Measurements from ENCODE around the gene FLNB. TPM values are rescaled to one million over a fixed set of nuclear protein-coding genes. Genes with fewer than 3 reads are reported as not detected.

Gene FLNB
- total RNA-seq, 1 donor from 2014 or later = 328 TPM

GRCh38 chr3:58074116-58074715, 66.0 kb downstream of the FLNB start:
- no peak for DNase-seq (ENCODE audit: low read depth in 2 of 2)

- no peak for DNase-seq (ENCODE audit: low read depth in 2 of 2)
Measured at GRCh38 chr3:58074997-58075396, 66.8 kb downstream of the FLNB start.

- no peak for DNase-seq (ENCODE audit: low read depth in 2 of 2)
Measured at GRCh38 chr3:58077596-58078285, 69.5 kb downstream of the FLNB start.

GRCh38 chr3:58078610-58079009, 70.4 kb downstream of the FLNB start:
- DNase-seq (ENCODE audit: low read depth in 2 of 2) = no peak

GRCh38 chr3:58079773-58080172, 71.6 kb downstream of the FLNB start:
- no peak for DNase-seq (ENCODE audit: low read depth in 2 of 2)

GRCh38 chr3:58082047-58082446, 73.8 kb downstream of the FLNB start:
- DNase-seq (ENCODE audit: low read depth in 2 of 2) = peak in 1 of 2 donors; percentile 99

GRCh38 chr3:58084166-58084565, 75.9 kb downstream of the FLNB start:
- peak; percentile 67 to 96 for DNase-seq (ENCODE audit: low read depth in 2 of 2)

- peak in 1 of 2 donors; percentile 19 for DNase-seq (ENCODE audit: low read depth in 2 of 2)
Measured at GRCh38 chr3:58084788-58085543, 76.7 kb downstream of the FLNB start.

- no peak for DNase-seq (ENCODE audit: low read depth in 2 of 2)
Measured at GRCh38 chr3:58085616-58086015, 77.4 kb downstream of the FLNB start.

GRCh38 chr3:58088501-58088900, 80.3 kb downstream of the FLNB start:
- DNase-seq (ENCODE audit: low read depth in 2 of 2) = no peak

GRCh38 chr3:58090351-58090750, 82.1 kb downstream of the FLNB start:
- DNase-seq (ENCODE audit: low read depth in 2 of 2) = peak in 1 of 2 donors; percentile 79

GRCh38 chr3:58092521-58092920, 84.3 kb downstream of the FLNB start:
- DNase-seq (ENCODE audit: low read depth in 2 of 2) = no peak

GRCh38 chr3:58093574-58094195, 85.5 kb downstream of the FLNB start:
- DNase-seq (ENCODE audit: low read depth in 2 of 2) = peak in 1 of 2 donors; percentile 76

- DNase-seq (ENCODE audit: low read depth in 2 of 2) = no peak
Measured at GRCh38 chr3:58094657-58095056, 86.4 kb downstream of the FLNB start.

GRCh38 chr3:58095603-58096138, 87.4 kb downstream of the FLNB start:
- no peak for DNase-seq (ENCODE audit: low read depth in 2 of 2)

- no peak for DNase-seq (ENCODE audit: low read depth in 2 of 2)
Measured at GRCh38 chr3:58098531-58098930, 90.3 kb downstream of the FLNB start.

- peak in 1 of 2 donors; percentile 40 for DNase-seq (ENCODE audit: low read depth in 2 of 2)
Measured at GRCh38 chr3:58099865-58100264, 91.6 kb downstream of the FLNB start.

GRCh38 chr3:58101499-58102389, 93.5 kb downstream of the FLNB start:
- DNase-seq (ENCODE audit: low read depth in 2 of 2) = no peak

- DNase-seq (ENCODE audit: low read depth in 2 of 2) = no peak
Measured at GRCh38 chr3:58102390-58102750, 94.1 kb downstream of the FLNB start.

- no peak for DNase-seq (ENCODE audit: low read depth in 2 of 2)
Measured at GRCh38 chr3:58102976-58103451, 94.8 kb downstream of the FLNB start.

GRCh38 chr3:58104151-58104550, 95.9 kb downstream of the FLNB start:
- no peak for DNase-seq (ENCODE audit: low read depth in 2 of 2)
